Measurements from ENCODE around the gene ZCCHC14.
A peak's percentile ranks its signal among the peaks of the same experiment; 100 is the strongest.
"Not testable (repeated sequence)": the region's sequence is repeated elsewhere in the genome, so short reads cannot be mapped to it uniquely, and the experiment has no call there.

ZCCHC14 gene

GRCh38 chr16:87497023-87497766 is 4.4 kb upstream of the ZCCHC14 start:
- DNase-seq (ENCODE audit: low spot score); FAIRE-seq: not testable (repeated sequence)

- FAIRE-seq (no peak), DNase-seq (ENCODE audit: low spot score) (no peak)
Measured at GRCh38 chr16:87496447-87496801, 3.6 kb upstream of the ZCCHC14 start.

- DNase-seq (ENCODE audit: low spot score) (no peak), FAIRE-seq (no peak)
Measured at GRCh38 chr16:87495578-87496446, 3.0 kb upstream of the ZCCHC14 start.

GRCh38 chr16:87493608-87494280 is 920 bp upstream of the ZCCHC14 start:
- no peak for FAIRE-seq
- DNase-seq (ENCODE audit: low spot score) = no peak

GRCh38 chr16:87492291-87492630 is 563 bp downstream of the ZCCHC14 start:
- DNase-seq (ENCODE audit: low spot score) = no peak
- no peak for FAIRE-seq

GRCh38 chr16:87491522-87492290 is 1.1 kb downstream of the ZCCHC14 start:
- FAIRE-seq (no peak), DNase-seq (ENCODE audit: low spot score) (no peak)

GRCh38 chr16:87490799-87491521 is 1.9 kb downstream of the ZCCHC14 start:
- DNase-seq (ENCODE audit: low spot score); FAIRE-seq: not testable (repeated sequence)

GRCh38 chr16:87490096-87490798 is 2.6 kb downstream of the ZCCHC14 start:
- FAIRE-seq (no peak), DNase-seq (ENCODE audit: low spot score) (no peak)

GRCh38 chr16:87489434-87490045 is 3.3 kb downstream of the ZCCHC14 start:
- no peak for DNase-seq (ENCODE audit: low spot score)
- FAIRE-seq = no peak

- not testable (repeated sequence) for DNase-seq (ENCODE audit: low spot score); FAIRE-seq
Measured at GRCh38 chr16:87488960-87489359, 3.9 kb downstream of the ZCCHC14 start.

- FAIRE-seq (no peak), DNase-seq (ENCODE audit: low spot score) (no peak)
Measured at GRCh38 chr16:87487361-87487924, 5.4 kb downstream of the ZCCHC14 start.

GRCh38 chr16:87486713-87487247 is 6.0 kb downstream of the ZCCHC14 start:
- DNase-seq (ENCODE audit: low spot score) (no peak), FAIRE-seq (no peak)

- no peak for FAIRE-seq
- no peak for DNase-seq (ENCODE audit: low spot score)
Measured at GRCh38 chr16:87486282-87486681, 6.5 kb downstream of the ZCCHC14 start.

- not testable (repeated sequence) for DNase-seq (ENCODE audit: low spot score); FAIRE-seq
Measured at GRCh38 chr16:87485792-87486191, 7.0 kb downstream of the ZCCHC14 start.

GRCh38 chr16:87484487-87485331 is 8.1 kb downstream of the ZCCHC14 start:
- FAIRE-seq (no peak), DNase-seq (ENCODE audit: low spot score) (peak; percentile 7)

- no peak for FAIRE-seq
- DNase-seq (ENCODE audit: low spot score) = no peak
Measured at GRCh38 chr16:87483481-87483880, 9.3 kb downstream of the ZCCHC14 start.

- not testable (repeated sequence) for FAIRE-seq; DNase-seq (ENCODE audit: low spot score)
Measured at GRCh38 chr16:87482670-87483069, 10.2 kb downstream of the ZCCHC14 start.

- FAIRE-seq (no peak), DNase-seq (ENCODE audit: low spot score) (no peak)
Measured at GRCh38 chr16:87482266-87482665, 10.6 kb downstream of the ZCCHC14 start.

All from RCC 7860 (cell line).